ENCODE data around the gene DPF1. TPM values are rescaled to one million over a fixed set of nuclear protein-coding genes. Genes with fewer than 3 reads are reported as not detected.

The DPF1 gene
- total RNA-seq, 2 experiments from 2014 or later, result 0.47 TPM; not detected in 1

DNA sequence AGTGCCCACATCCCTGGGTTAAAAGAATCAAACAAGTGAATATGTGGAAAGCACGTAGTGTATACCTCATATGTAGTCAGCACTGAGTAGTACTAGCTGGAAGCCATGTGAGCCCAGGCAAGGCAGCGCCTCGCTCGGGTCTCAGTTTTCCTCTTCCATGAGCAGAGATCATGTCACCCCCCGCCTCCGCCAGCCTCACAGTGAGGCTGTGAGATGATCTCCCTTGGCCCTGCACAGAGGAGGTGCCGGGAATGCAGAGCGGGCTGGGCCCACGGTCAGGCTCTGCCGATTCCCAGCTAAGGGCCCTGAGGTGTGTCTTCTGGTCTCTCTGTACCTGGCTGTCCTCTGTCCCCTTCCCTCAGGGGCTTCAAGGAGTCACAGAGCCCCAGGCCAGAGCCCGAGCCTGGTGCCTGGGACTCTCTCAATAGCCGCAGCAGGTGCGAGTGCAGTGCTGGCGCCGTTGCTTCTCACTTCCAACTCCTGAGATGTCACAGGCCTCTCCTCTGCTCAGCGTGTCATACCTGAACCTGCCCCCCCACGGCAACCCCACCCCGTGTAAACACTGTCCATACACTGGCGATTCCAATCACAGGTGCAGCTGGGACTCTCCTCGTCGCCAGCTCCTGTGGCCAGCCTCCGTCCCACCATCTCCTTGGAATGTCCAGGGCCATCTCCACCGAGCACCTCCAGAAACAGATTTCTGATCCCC lies 26.9 kb downstream of the DPF1 start:
- CTCF ChIA-PET, result no interaction called here
- H3K27me3 Mint-ChIP-seq, result no peaks in the 10 kb centered on the region
- H3K9me3 Mint-ChIP-seq (ENCODE audit: low read depth), result no peaks in the 10 kb centered on the region
- no peaks in the 10 kb centered on the region for H3K4me1 Mint-ChIP-seq
- H3K27ac Mint-ChIP-seq, result no peak overlapping the region
- no peak for ATAC-seq
- no peak for DNase-seq
- no peak overlapping the region for H3K4me3 Mint-ChIP-seq
- peaks cover 4% of the 10 kb centered on the region for H3K36me3 Mint-ChIP-seq

DNA sequence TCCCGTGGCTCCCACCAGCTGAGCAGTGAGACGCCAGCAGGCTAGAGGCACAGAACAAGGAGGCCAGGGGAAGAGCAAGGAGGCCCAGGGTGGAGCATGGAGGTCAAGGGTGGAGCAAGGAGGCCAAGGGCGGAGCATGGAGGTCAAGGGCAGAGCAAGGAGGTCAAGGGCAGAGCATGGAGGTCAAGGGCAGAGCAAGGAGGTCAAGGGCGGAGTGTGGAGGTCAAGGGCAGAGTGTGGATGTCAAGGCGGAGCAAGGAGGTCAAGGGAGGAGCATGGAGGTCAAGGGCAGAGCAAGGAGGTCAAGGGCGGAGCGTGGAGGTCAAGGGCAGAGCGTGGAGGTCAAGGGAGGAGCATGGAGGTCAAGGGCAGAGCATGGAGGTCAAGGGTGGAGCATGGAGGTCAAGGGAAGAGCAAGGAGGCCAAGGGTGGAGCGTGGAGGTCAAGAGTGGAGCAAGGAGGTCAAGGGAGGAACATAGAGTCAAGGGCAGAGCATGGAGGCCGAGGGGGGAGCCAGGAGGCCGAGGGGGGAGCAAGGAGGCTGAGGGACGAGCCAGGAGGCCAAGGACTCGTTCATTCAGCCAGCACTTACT lies 27.7 kb downstream of the DPF1 start:
- Mint-ChIP-seq H3K27me3 (no peaks in the 10 kb centered on the region), H3K27ac (no peak overlapping the region), H3K4me3 (no peak overlapping the region), H3K36me3 (peaks cover 4% of the 10 kb centered on the region), H3K9me3 (ENCODE audit: low read depth) (no peaks in the 10 kb centered on the region), H3K4me1 (no peaks in the 10 kb centered on the region)
- no peak for DNase-seq
- CTCF ChIA-PET, result no interaction called here
- ATAC-seq, result no peak

DNA sequence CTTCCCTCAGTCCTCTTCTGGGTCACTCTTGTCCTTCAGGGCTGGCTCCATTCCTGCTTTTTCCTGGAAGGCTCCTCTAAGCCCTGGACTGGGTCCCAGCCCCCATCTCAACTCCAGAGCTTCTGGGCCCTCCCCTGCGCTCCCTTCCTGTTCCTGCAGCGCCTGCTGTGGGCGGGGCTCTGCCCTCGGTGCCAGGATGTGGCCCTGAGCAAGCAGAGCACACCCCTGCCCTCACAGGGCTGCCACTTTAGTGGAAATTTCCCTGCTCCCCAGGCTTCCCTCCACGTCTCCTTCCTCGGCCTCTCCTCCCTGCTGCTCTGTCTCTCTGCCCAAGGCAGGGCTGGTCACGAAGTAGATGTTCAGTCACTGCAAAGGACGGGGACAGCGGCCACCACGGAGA lies 28.8 kb downstream of the DPF1 start:
- DNase-seq (no peak), ATAC-seq (no peak)
- H3K27me3 Mint-ChIP-seq, result no peaks in the 10 kb centered on the region
- no peak overlapping the region for H3K4me3 Mint-ChIP-seq
- peaks cover 4% of the 10 kb centered on the region for H3K36me3 Mint-ChIP-seq
- H3K4me1 Mint-ChIP-seq, result no peaks in the 10 kb centered on the region
- CTCF ChIA-PET, result no interaction called here
- H3K27ac Mint-ChIP-seq, result no peak overlapping the region
- no peaks in the 10 kb centered on the region for H3K9me3 Mint-ChIP-seq (ENCODE audit: low read depth)

DNA sequence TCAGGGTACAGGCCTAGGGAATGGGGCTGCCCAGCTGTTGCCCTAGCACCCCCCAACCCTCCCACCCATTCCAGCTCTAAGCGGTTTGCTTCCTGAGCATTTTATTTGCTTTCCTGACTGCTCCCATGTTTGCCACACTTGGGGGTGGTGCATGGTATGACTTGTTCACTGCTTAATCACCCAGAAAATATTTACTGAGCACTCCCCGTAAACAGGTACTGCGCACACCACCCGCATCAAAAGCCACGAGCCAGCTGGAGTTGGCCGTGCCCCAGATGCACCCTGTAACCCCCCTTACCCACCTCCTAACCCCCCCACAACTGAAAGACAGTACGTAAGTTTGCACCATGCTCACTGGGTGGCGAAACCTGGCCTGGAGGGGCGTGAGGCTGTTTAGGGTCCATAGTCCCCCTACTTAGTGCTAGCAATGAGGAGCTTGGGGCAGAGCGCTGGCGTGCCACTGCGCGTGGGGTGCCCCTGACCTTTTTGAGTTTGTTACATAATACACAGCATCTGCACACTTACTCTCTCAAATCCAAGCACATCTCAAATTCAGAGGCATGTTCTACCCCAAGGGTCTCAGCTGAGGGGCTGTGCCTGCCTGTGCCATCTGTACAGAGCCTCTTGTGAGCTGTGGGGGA lies 29.8 kb downstream of the DPF1 start:
- CTCF ChIA-PET, result no interaction called here
- no peak for ATAC-seq
- H3K9me3 Mint-ChIP-seq (ENCODE audit: low read depth), result no peaks in the 10 kb centered on the region
- H3K4me3 Mint-ChIP-seq, result no peak overlapping the region
- H3K27ac Mint-ChIP-seq, result no peak overlapping the region
- peaks cover 1% of the 10 kb centered on the region for H3K4me1 Mint-ChIP-seq
- H3K36me3 Mint-ChIP-seq, result peaks cover 4% of the 10 kb centered on the region
- H3K27me3 Mint-ChIP-seq, result no peaks in the 10 kb centered on the region
- no peak for DNase-seq

DNA sequence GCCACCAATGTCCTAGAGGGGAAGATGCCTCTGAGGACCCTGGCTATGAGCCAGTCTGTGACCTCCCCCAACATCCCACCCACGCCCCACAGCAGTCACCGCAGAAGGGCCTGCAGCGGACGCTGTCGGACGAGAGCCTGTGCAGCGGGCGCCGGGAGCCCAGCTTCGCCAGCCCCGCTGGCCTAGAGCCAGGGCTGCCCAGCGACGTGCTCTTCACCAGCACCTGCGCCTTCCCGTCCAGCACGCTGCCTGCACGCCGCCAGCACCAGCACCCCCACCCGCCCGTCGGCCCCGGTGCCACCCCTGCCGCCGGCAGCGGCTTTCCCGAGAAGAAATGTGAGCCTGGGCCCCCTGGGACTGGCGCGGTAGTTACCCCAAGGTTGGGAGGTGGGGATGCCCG lies 30.6 kb downstream of the DPF1 start:
- no peak for ATAC-seq
- DNase-seq, result no peak
- CTCF ChIA-PET, result no interaction called here
- Mint-ChIP-seq H3K36me3 (peaks cover 4% of the 10 kb centered on the region), H3K27me3 (no peaks in the 10 kb centered on the region), H3K4me3 (no peak overlapping the region), H3K9me3 (ENCODE audit: low read depth) (no peaks in the 10 kb centered on the region), H3K4me1 (peaks cover 1% of the 10 kb centered on the region), H3K27ac (no peak overlapping the region)

DNA sequence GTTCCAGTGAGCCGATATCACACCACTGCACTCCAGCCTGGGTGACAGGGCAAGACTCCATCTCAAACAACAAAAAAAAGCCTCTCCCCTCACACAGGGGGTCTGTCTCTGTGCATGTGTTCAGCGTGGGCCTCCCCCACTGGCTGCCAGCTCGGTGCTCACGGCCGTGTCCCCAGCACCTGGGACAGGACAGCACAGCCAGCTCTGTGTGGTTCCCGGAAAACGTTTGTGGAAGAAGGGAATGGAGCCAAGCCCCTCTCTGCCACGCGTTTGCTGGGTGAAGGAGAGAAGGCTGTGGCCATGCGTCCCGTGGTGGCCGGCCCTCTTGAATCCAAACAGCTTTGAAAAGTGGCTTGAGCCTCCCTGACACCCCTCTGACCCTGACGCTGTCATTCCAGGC lies 32.3 kb downstream of the DPF1 start:
- CTCF ChIA-PET, result interaction anchor here (1.5 kb wide), 1 partner anchor 9 kb away, joined by 3 read pairs; no protein-coding TSS in a partner anchor
- no peak overlapping the region for H3K27ac Mint-ChIP-seq
- no peak overlapping the region for H3K4me3 Mint-ChIP-seq
- H3K27me3 Mint-ChIP-seq, result no peaks in the 10 kb centered on the region
- H3K36me3 Mint-ChIP-seq, result peaks cover 4% of the 10 kb centered on the region
- no peaks in the 10 kb centered on the region for H3K9me3 Mint-ChIP-seq (ENCODE audit: low read depth)
- DNase-seq, result no peak
- ATAC-seq, result no peak
- H3K4me1 Mint-ChIP-seq, result peaks cover 1% of the 10 kb centered on the region

DNA sequence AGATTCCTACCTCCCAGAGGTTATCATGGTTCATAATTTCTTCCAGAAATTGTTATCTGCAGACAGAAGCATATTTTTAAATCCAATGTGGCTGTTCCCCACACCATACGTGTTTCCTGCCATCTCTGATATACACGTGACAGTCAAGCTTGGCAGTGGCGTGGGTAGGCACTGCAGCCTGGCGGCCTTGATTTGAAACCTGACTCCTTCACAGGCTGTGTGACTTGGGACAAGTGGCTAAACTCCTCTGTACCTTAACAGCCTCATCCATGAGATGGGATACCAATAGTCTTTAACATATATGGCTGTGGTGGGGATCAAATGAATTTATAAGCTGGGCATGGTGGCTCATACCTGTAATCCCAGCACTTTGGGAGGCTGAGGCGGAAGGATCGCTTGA lies 33.2 kb downstream of the DPF1 start:
- no peak overlapping the region for H3K4me3 Mint-ChIP-seq
- no peak for DNase-seq
- CTCF ChIA-PET, result interaction anchor here (0.7 to 1.5 kb wide), 2 partner anchors 8 to 15 kb away, joined by 3 read pairs; no protein-coding TSS in a partner anchor
- peaks cover 1% of the 10 kb centered on the region for H3K36me3 Mint-ChIP-seq
- no peak for ATAC-seq
- no peaks in the 10 kb centered on the region for H3K27me3 Mint-ChIP-seq
- H3K9me3 Mint-ChIP-seq (ENCODE audit: low read depth), result no peaks in the 10 kb centered on the region
- no peak overlapping the region for H3K27ac Mint-ChIP-seq
- peaks cover 1% of the 10 kb centered on the region for H3K4me1 Mint-ChIP-seq

DNA sequence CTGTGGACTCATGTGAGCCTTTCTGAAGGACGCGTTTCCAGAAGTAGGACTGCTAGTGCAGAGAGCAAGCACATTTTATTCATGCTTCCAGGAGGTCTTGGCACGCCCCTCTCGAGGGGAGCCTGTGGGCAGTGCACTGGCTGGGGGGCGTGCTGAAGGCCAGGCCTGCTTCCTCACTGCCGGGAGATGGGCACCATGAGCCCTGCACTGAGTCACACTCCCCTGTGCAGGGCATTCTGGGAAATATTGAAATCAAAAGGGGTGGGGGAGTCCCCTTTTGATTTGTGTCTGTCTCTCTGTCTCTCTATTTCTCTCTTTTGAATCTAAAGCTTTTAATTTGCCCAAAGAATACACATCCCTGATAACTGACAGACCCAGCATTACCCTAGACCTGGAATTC lies 34.0 kb downstream of the DPF1 start:
- Mint-ChIP-seq H3K9me3 (ENCODE audit: low read depth) (no peaks in the 10 kb centered on the region), H3K27ac (no peak overlapping the region), H3K4me1 (peaks cover 1% of the 10 kb centered on the region), H3K4me3 (no peak overlapping the region), H3K36me3 (peaks cover 1% of the 10 kb centered on the region), H3K27me3 (no peaks in the 10 kb centered on the region)
- DNase-seq, result no peak
- no peak for ATAC-seq
- CTCF ChIA-PET, result interaction anchor here (0.7 kb wide), 1 partner anchor 14 kb away, joined by 3 read pairs; no protein-coding TSS in a partner anchor

DNA sequence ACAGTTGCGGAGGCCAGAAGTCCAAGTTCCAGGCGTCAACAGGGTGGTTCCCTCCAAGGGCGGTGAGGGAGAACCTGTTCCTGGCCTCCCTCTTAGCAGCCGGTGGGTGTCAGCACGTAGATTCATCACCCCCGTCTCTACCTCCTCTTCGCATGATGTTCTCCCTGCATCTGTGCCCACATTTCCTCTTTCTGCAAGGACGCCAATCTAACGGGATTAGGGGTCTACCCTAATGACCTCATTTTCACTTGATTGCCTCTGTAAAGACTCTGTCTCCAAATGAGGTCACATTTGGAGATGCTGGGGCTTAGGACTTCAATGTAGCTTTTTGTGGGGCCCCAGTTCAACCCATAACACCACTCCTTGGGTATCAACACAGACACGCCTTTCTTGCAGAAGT lies 38.5 kb downstream of the DPF1 start:
- H3K27me3 Mint-ChIP-seq, result no peaks in the 10 kb centered on the region
- H3K36me3 Mint-ChIP-seq, result peaks cover 4% of the 10 kb centered on the region
- H3K4me3 Mint-ChIP-seq, result no peak overlapping the region
- H3K9me3 Mint-ChIP-seq (ENCODE audit: low read depth), result peaks cover 4% of the 10 kb centered on the region
- H3K27ac Mint-ChIP-seq, result no peak overlapping the region
- peaks cover 1% of the 10 kb centered on the region for H3K4me1 Mint-ChIP-seq
- DNase-seq, result no peak
- CTCF ChIA-PET, result no interaction called here
- ATAC-seq, result no peak

DNA sequence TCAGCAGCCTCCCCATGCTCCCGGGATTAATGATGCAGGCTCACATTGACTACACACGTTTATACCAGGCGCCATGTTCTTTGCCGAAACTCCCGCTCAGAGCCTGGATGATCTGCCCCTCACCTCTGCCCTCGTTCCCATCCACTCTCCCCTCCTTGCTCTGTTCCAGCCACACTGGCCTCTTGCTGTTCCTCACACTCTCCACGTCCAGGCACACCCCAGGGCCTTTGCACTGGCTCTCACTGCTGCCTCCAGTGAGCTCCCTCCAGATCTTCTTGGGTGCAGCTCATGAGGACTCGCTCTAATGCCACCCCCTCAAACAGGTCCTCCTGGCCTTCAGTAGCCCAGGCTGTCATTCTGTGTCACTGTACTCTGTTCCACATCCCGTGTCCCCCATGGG lies 39.2 kb downstream of the DPF1 start:
- Mint-ChIP-seq H3K27me3 (no peaks in the 10 kb centered on the region), H3K9me3 (ENCODE audit: low read depth) (peaks cover 4% of the 10 kb centered on the region), H3K4me1 (peaks cover under 1% of the 10 kb centered on the region), H3K27ac (no peak overlapping the region), H3K36me3 (peaks cover 4% of the 10 kb centered on the region), H3K4me3 (no peak overlapping the region)
- CTCF ChIA-PET, result no interaction called here
- ATAC-seq, result no peak
- DNase-seq, result no peak

DNA sequence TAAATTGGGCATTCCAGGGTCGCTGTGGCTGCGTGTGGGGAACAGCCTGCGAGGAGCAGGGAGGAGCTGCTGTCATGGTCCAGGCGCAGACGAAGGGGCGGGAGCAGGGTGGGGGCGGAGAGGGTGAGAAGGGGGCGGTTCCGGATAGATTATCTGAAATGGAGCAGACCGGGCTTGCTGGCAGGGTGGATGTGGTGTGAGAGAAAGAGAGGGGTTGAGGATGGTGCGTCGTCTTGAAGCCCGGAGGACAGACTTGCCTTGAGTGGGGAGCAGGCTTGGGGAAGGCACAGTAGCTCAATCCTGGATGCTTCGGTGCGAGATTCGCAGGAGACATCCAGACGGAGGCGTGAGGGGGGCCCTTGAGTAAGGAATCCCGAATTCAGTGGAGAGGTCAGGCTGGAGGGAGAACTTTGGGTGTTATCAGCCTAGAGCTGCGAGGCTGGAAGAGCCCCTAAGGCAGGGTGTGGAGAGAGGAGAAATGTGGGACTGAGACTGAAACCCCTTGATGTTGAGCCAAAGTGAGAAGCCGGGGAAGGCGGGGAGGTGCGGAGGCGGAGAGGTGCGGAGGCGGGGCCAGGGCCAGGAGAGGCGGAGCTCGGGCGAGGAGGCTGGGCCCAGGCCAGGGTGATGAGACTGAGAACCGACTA lies 40.6 kb downstream of the DPF1 start:
- Mint-ChIP-seq H3K9me3 (ENCODE audit: low read depth) (peaks cover 6% of the 10 kb centered on the region), H3K4me3 (no peak overlapping the region), H3K4me1 (no peaks in the 10 kb centered on the region), H3K27me3 (no peaks in the 10 kb centered on the region), H3K27ac (no peak overlapping the region), H3K36me3 (peaks cover 6% of the 10 kb centered on the region)
- DNase-seq (no peak), ATAC-seq (no peak)
- CTCF ChIA-PET, result no interaction called here

DNA sequence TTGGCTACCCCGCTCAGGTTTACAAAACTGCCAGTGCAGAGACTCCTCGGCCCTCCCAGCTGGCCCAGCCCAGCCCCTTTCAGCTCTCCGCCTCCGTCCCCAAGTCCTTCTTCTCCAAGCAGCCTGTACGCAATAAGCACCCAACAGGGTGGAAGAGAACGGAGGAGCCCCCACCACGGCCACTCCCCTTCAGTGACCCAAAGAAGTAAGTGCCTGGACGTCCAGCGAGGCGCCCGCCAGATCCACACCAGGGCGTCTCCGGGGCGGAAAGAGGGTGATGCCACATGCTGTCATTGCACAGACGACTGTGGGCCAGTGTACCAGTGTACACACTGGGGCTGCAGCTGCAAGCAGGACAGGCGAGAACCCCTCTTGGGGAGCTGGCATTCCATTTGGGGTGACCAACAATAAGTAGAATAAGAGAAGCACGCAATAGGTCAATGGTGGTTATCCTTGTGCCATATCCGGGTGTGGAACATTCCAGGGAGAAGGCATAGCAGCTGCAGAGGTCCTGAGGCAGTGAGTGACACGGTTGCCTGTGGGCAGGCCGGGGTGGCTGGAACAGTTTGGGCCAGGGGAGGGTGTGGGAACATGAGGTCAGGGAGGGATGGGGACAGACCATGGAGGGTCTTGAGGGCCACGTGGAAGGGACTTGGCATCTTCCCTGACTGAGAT lies 41.3 kb downstream of the DPF1 start:
- CTCF ChIA-PET, result interaction anchor here (0.7 to 1.1 kb wide), 2 partner anchors 9 to 190 kb away, joined by 3 read pairs; no protein-coding TSS in a partner anchor
- ATAC-seq, result no peak
- no peak overlapping the region for H3K27ac Mint-ChIP-seq

DNA sequence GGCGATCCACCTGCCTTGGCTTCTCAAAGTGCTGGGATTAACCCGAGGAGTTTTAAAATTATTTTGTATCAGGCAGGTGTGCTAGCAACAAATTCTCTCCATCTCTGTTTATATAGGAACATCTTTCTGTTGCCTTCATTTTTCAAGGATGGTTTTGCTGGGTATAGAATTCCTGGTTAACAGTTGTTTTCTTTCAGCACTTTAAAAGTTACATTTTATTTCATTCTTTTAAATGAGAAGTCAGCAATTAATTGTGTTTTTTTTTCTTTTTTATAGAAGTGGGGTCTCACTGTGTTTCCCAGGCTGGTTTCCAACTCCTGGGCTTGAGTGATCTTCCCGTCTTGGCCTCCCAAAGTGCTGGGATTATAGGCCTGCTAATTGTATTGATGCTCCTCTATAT lies 44.0 kb downstream of the DPF1 start:
- peaks cover 6% of the 10 kb centered on the region for H3K36me3 Mint-ChIP-seq
- no peak for ATAC-seq
- DNase-seq, result no peak
- no peak overlapping the region for H3K4me3 Mint-ChIP-seq
- H3K4me1 Mint-ChIP-seq, result no peaks in the 10 kb centered on the region
- no peaks in the 10 kb centered on the region for H3K27me3 Mint-ChIP-seq
- CTCF ChIA-PET, result no interaction called here
- H3K27ac Mint-ChIP-seq, result no peak overlapping the region
- peaks cover 6% of the 10 kb centered on the region for H3K9me3 Mint-ChIP-seq (ENCODE audit: low read depth)

More for the DNA sequence above, 41.3 kb downstream of the DPF1 start:
- Mint-ChIP-seq H3K4me1 (no peaks in the 10 kb centered on the region), H3K27me3 (no peaks in the 10 kb centered on the region), H3K9me3 (ENCODE audit: low read depth) (peaks cover 6% of the 10 kb centered on the region), H3K4me3 (no peak overlapping the region), H3K36me3 (peaks cover 6% of the 10 kb centered on the region)
- DNase-seq, result no peak
